K562 (cell line): ENCODE measurements around the gene ANKZF1. TPM values are rescaled to one million over a fixed set of nuclear protein-coding genes. Genes with fewer than 3 reads are reported as not detected.

Experiments used
- ATAC-seq: fragments of 200-7000 bp; cut with Tn5 transposase; 3 replicates; pipeline ENCODE4 v1.9.1; 2020; ENCODE audit warnings: moderate library complexity
- BruUV-seq: library from RNA; stranded (reverse); fragments of 400-500 nt; replicated peaks from 2 replicates; lab custom pipeline; 2021; lab: Mats Ljungman, UMichigan
- CTCF ChIA-PET: fragments of 300-600 bp; formaldehyde crosslinking; extraction: SDS; loops from one replicate; lab custom pipeline; 2021; ENCODE audit warnings: low intra/inter-chr PET ratio; lab: Yijun Ruan, JAX
- POLR2A ChIA-PET: fragments of 300-600, 350-650 bp; sonication (Branson Sonifier 250); formaldehyde crosslinking; extraction: SDS; loops from one replicate; lab custom pipeline; 2021; ENCODE audit warnings: antibody characterized with exemption, inconsistent platforms; lab: Yijun Ruan, JAX
- DNase-seq, 4 experiments: peaks; one replicate each; pipeline versions ENCODE4 v3.0.0 to v3.0.0-alpha.2; 2011 to 2018; ENCODE audit warnings: low spot score in 3 of 4, mixed read lengths in 3 of 4; ENCODE audit errors: extremely low read depth in 1 of 4
- FAIRE-seq: peaks from 2 replicates; lab custom pipeline; 2011; peaks lifted over from hg19 to GRCh38; lab: Jason Lieb, UNC
- H2AFZ ChIP-seq: 2 replicates; pipeline ENCODE4 v1.6.0; 2011; ENCODE audit warnings: low read depth, low read length, control low read depth, inconsistent platforms
- H3K27ac ChIP-seq: fragments of 200-600 bp; 3 replicates; pipeline ENCODE4 v1.8.0; 2011; ENCODE audit warnings: low read depth, mild to moderate bottlenecking, control low read depth, inconsistent platforms, low read length, moderate library complexity, mixed read lengths; ENCODE audit errors: extremely low read depth
- H3K27me3 ChIP-seq, 2 experiments: fragments of 300-600 bp in 1 of 2; 2 replicates in 1 of 2; 3 replicates in 1 of 2; pipeline versions ENCODE4 v1.6.0 to v1.8.0; 2011; ENCODE audit warnings: inconsistent platforms in 2 of 2, low read length in 2 of 2, mild to moderate bottlenecking in 1 of 2, mixed read lengths in 1 of 2, moderate library complexity in 1 of 2; ENCODE audit not compliant: control insufficient read depth in 2 of 2, insufficient read depth in 2 of 2
- H3K36me3 ChIP-seq: fragments of 300-600 bp; 3 replicates; pipeline ENCODE4 v1.8.0; 2011; ENCODE audit warnings: mild to moderate bottlenecking, low read length, inconsistent platforms; ENCODE audit not compliant: control insufficient read depth, insufficient read depth
- H3K4me1 ChIP-seq, 2 experiments: fragments of 200-600 bp in 1 of 2; replicated peaks in 1 of 2; 2 replicates in 1 of 2; 3 replicates in 1 of 2; pipeline versions ENCODE4 v1.5.1 to v1.8.0; 2011; ENCODE audit warnings: inconsistent platforms in 2 of 2, low read length in 2 of 2, mild to moderate bottlenecking in 1 of 2, mixed read lengths in 1 of 2, moderate library complexity in 1 of 2; ENCODE audit not compliant: control insufficient read depth in 2 of 2, insufficient read depth in 2 of 2
- H3K4me2 ChIP-seq: 2 replicates; pipeline ENCODE4 v1.6.1; 2011; ENCODE audit warnings: low read length, control low read depth, inconsistent platforms, mixed read lengths; ENCODE audit not compliant: insufficient read depth
- H3K4me3 ChIP-seq: fragments of 200-600 bp; sonication (generic), shearing (Covaris generic); 2 replicates; pipeline ENCODE4 v1.5.1; 2016; ENCODE audit warnings: control low read depth, inconsistent platforms
- H3K79me2 ChIP-seq: fragments of 200-600 bp; 3 replicates; pipeline ENCODE4 v1.8.0; 2011; ENCODE audit warnings: low read length, inconsistent platforms; ENCODE audit not compliant: control insufficient read depth, insufficient read depth
- H3K9ac ChIP-seq, 2 experiments: 2 replicates each; pipeline versions ENCODE4 v1.6.0 to v1.6.1; 2011; ENCODE audit warnings: low read depth in 2 of 2, low read length in 2 of 2, control low read depth in 1 of 2, inconsistent platforms in 1 of 2, mild to moderate bottlenecking in 1 of 2, mixed read lengths in 1 of 2; ENCODE audit not compliant: insufficient read depth in 1 of 2
- H3K9me1 ChIP-seq: one replicate; pipeline ENCODE4 v1.6.0; 2011; ENCODE audit warnings: inconsistent platforms, mild to moderate bottlenecking, low read length, moderate library complexity; ENCODE audit not compliant: control insufficient read depth, insufficient read depth
- H3K9me3 ChIP-seq: replicated peaks from 2 replicates; pipeline ENCODE4 v1.5.1; 2011; ENCODE audit warnings: low read depth, low read length, inconsistent platforms; ENCODE audit not compliant: control insufficient read depth, insufficient read depth
- H4K20me1 ChIP-seq: replicated peaks from 2 replicates; pipeline ENCODE4 v1.6.1; 2011; ENCODE audit warnings: low read length, inconsistent platforms, mixed read lengths; ENCODE audit not compliant: control insufficient read depth, insufficient read depth
- GTF2E2 ChIP-seq: fragments of 200-800 bp; sonication (Bioruptor generic); IDR thresholded peaks from 2 replicates; pipeline ENCODE4 v1.6.1; 2016; ENCODE audit warnings: missing genetic modification characterization, missing compliant biosample characterization
- KLF13 ChIP-seq: fragments of 450-650 bp; IDR thresholded peaks from 2 replicates; pipeline ENCODE4 v1.6.1; 2016; ENCODE audit warnings: missing genetic modification characterization, low read depth, mild to moderate bottlenecking, missing compliant biosample characterization, moderate library complexity, borderline replicate concordance
- NFIC ChIP-seq: fragments of 450-650 bp; IDR thresholded peaks from 2 replicates; pipeline ENCODE4 v1.6.1; 2017; ENCODE audit warnings: mild to moderate bottlenecking, inconsistent platforms
- PHB ChIP-seq: fragments of 250-450 bp; sonication (Bioruptor Pico); IDR thresholded peaks from 2 replicates; pipeline ENCODE4 v1.5.0; 2021
- ZNF583 ChIP-seq: fragments of 250-450 bp; sonication (Bioruptor Pico); IDR thresholded peaks from 2 replicates; pipeline ENCODE4 v1.4.0; 2020
- ZNF740 ChIP-seq, 3 experiments: fragments of 200-800 bp in 1 of 3; sonication (Bioruptor generic) in 1 of 3; sonication (generic) in 1 of 3; formaldehyde crosslinking in 1 of 3; IDR thresholded peaks; 2 replicates each; pipeline versions ENCODE4 v1.6.1 to v1.8.0; 2016 to 2022; ENCODE audit warnings: mild to moderate bottlenecking in 2 of 3, missing compliant biosample characterization in 2 of 3, missing genetic modification characterization in 2 of 3, missing genetic modification reagents in 1 of 3
- ZNF77 ChIP-seq: fragments of 250-450 bp; sonication (Bioruptor Pico); IDR thresholded peaks from 2 replicates; pipeline ENCODE4 v1.5.0; 2020
- WGBS: fragments of 100-300 bp; shearing (Covaris generic); methylation state at CpG from one replicate; pipeline ENCODE4 v1.1.6; 2016; ENCODE audit warnings: low coverage, mixed read lengths; ENCODE audit not compliant: insufficient coverage; ENCODE audit errors: missing lambda C conversion rate; 5-methylcytosine and 5-hydroxymethylcytosine counted together
- in situ Hi-C: fragments of 300-500 bp; cut with MboI; formaldehyde crosslinking; loops from 4 replicates; pipeline ENCODE4 v1.15.0; 2018; ENCODE audit warnings: inconsistent platforms, mixed read lengths
- intact Hi-C: fragments of 100-400 bp; cut with micrococcal nuclease; formaldehyde crosslinking; loops from 2 replicates; pipeline ENCODE4 v1.14.2; 2022
- polyA plus RNA-seq, 8 experiments: library from polyadenylated mRNA; depleted of rRNA in 4 of 8; stranded (reverse) in 5 of 8; unstranded in 3 of 8; fragments of >200 nt; fragmentation: Nextera tagmentation in 2 of 8; fragmentation: Illumina TruSeq in 1 of 8; extraction: Ambion mirVana in 2 of 8; extraction: Trizol in 1 of 8; gene quantifications; 2 replicates each; pipeline versions ENCODE4 v1.2.1 to v1.2.3, GENCODE V29; 2011 to 2014; ENCODE audit warnings: inconsistent platforms in 1 of 8, missing spikeins in 1 of 8
- total RNA-seq, 7 experiments: library from RNA; depleted of rRNA in 6 of 7; stranded (reverse); fragments of >200 nt in 6 of 7; fragmentation: Illumina TruSeq in 2 of 7; extraction: Trizol in 2 of 7; gene quantifications; 2 replicates each; pipeline versions ENCODE4 v1.2.1 to v1.2.3, GENCODE V29; 2011 to 2021; ENCODE audit warnings: low replicate concordance in 1 of 7
- TF ChIP-seq, protein P1 (sequence below), 2 experiments: fragments of 250-450 bp in 1 of 2; fragments of 450-650 bp in 1 of 2; sonication (Bioruptor Pico) in 1 of 2; IDR thresholded peaks; 2 replicates each; pipeline versions ENCODE4 v1.6.1 to v1.8.0; 2016 to 2021; ENCODE audit warnings: mild to moderate bottlenecking in 2 of 2, moderate library complexity in 2 of 2, missing compliant biosample characterization in 1 of 2, missing genetic modification characterization in 1 of 2
- TF ChIP-seq, protein P2 (sequence below): fragments of 450-650 bp; conservative IDR thresholded peaks from 2 replicates; pipeline ENCODE4 v1.6.1; 2016; ENCODE audit warnings: missing genetic modification characterization, low read depth, mild to moderate bottlenecking, control low read depth, missing compliant biosample characterization
- TF ChIP-seq, protein P3 (sequence below): fragments of 450-650 bp; IDR thresholded peaks from 2 replicates; pipeline ENCODE4 v1.7.1; 2018; ENCODE audit warnings: mild to moderate bottlenecking, low read depth; ENCODE audit not compliant: partially characterized antibody

Gene ANKZF1
- total and polyA plus RNA-seq, 9 of the 15 experiments (the other 6 are each of a cell fraction or from before 2014, with no cell fraction given) = 3.1 to 60.6 (median 31.0) TPM

DNA sequence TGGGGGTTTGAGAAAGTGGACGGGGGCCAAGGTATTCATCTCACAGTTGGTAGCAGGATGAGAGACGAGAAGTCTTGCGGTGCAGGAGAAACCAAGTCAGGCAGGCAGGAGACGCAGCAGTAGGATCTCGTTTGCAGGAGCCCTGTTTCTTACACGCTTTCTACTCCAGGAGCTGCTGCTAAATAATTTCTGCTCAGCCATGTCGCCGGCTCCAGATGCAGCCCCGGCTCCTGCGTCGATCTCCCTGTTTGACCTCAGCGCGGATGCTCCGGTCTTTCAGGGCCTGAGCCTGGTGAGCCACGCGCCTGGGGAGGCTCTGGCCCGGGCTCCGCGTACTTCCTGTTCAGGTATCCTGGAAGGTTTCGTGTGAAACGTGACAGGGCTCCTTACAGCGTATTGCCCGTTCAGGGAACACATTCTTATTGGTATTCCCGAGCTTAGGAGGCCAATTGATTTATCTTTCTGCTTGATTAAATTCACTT, 494 bp downstream of the ANKZF1 start:
- H3K36me3 ChIP-seq = peaks cover 61% of the 10 kb centered on the region
- ATAC-seq (peak; percentile 58), FAIRE-seq (peak; percentile 67), DNase-seq (peak; percentile 32 to 65 (median 36))
- TSS peak; percentile 76 for BruUV-seq
- intact Hi-C loops (no loop called here), in situ Hi-C loops (no loop called here)
- H3K27me3 ChIP-seq = no peaks in the 10 kb centered on the region
- ChIA-PET POLR2A (interaction anchor here (0.6 to 2.1 kb wide), 9 partner anchors 9 to 53 kb away, joined by 3 to 12 read pairs (median 6); partner anchors contain the start of genes ABCB6, GLB1L, STK16 and ZFAND2B), CTCF (no interaction called here)
- peak overlapping the region; percentile 97 for H3K4me2 ChIP-seq
- no peaks in the 10 kb centered on the region for H3K9me3 ChIP-seq
- no peaks in the 10 kb centered on the region for H4K20me1 ChIP-seq
- peak overlapping the region; percentile 96 to 97 for H3K9ac ChIP-seq
- peaks cover 52% of the 10 kb centered on the region for H3K79me2 ChIP-seq
- under 1% methylated on average over 23 of the region's 24 CpGs for WGBS
- H3K9me1 ChIP-seq = no peaks in the 10 kb centered on the region
- peak overlapping the region; percentile 77 for H2AFZ ChIP-seq
- H3K27ac ChIP-seq = peak overlapping the region; percentile 90
- peak overlapping the region; percentile 90 for H3K4me3 ChIP-seq
- peaks cover 13 to 16% of the 10 kb centered on the region in 2 experiments; a peak in 4 of 5 replicates for H3K4me1 ChIP-seq
- TF ChIP-seq, protein P1, sequence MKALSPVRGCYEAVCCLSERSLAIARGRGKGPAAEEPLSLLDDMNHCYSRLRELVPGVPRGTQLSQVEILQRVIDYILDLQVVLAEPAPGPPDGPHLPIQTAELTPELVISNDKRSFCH (CRISPR knock-in tag; IDR thresholded peaks at IDR 0.05) = no peak
- TF ChIP-seq, protein P1 (tag; IDR thresholded peaks at IDR 0.05) = no peak
- TF ChIP-seq NFIC (0 out of 2 replicates have a peak, but pooled peaks have one; percentile 9), GTF2E2 (tag) (no peak), PHB (CRISPR knock-in tag) (no peak), ZNF583 (CRISPR knock-in tag) (no peak), KLF13 (tag) (no peak), ZNF77 (no peak), ZNF740 (CRISPR knock-in tag; IDR thresholded peaks at IDR 0.05) (no peak), ZNF740 (tag; IDR thresholded peaks at IDR 0.05) (no peak)
- TF ChIP-seq, protein P2, sequence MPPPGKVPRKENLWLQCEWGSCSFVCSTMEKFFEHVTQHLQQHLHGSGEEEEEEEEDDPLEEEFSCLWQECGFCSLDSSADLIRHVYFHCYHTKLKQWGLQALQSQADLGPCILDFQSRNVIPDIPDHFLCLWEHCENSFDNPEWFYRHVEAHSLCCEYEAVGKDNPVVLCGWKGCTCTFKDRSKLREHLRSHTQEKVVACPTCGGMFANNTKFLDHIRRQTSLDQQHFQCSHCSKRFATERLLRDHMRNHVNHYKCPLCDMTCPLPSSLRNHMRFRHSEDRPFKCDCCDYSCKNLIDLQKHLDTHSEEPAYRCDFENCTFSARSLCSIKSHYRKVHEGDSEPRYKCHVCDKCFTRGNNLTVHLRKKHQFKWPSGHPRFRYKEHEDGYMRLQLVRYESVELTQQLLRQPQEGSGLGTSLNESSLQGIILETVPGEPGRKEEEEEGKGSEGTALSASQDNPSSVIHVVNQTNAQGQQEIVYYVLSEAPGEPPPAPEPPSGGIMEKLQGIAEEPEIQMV (tag) = no peak
- TF ChIP-seq, protein P3, sequence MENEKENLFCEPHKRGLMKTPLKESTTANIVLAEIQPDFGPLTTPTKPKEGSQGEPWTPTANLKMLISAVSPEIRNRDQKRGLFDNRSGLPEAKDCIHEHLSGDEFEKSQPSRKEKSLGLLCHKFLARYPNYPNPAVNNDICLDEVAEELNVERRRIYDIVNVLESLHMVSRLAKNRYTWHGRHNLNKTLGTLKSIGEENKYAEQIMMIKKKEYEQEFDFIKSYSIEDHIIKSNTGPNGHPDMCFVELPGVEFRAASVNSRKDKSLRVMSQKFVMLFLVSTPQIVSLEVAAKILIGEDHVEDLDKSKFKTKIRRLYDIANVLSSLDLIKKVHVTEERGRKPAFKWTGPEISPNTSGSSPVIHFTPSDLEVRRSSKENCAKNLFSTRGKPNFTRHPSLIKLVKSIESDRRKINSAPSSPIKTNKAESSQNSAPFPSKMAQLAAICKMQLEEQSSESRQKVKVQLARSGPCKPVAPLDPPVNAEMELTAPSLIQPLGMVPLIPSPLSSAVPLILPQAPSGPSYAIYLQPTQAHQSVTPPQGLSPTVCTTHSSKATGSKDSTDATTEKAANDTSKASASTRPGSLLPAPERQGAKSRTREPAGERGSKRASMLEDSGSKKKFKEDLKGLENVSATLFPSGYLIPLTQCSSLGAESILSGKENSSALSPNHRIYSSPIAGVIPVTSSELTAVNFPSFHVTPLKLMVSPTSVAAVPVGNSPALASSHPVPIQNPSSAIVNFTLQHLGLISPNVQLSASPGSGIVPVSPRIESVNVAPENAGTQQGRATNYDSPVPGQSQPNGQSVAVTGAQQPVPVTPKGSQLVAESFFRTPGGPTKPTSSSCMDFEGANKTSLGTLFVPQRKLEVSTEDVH = no peak
